HL-60 (cell line): ENCODE results near the gene KLHL36.

Experiments used
- CTCF ChIP-seq: IDR thresholded peaks from one replicate; pipeline ENCODE4 v1.5.1; 2011; ENCODE audit warnings: low read length, control low read depth, inconsistent platforms; ENCODE audit not compliant: insufficient read depth
- GABPA ChIP-seq: IDR thresholded peaks from 2 replicates; pipeline ENCODE4 v1.6.1; 2012; ENCODE audit warnings: low read depth
- POLR2AphosphoS5 ChIP-seq: IDR thresholded peaks from 2 replicates; pipeline ENCODE4 v1.6.1; 2012; ENCODE audit warnings: low read depth
- REST ChIP-seq: IDR thresholded peaks from 2 replicates; pipeline ENCODE4 v1.6.1; 2012; ENCODE audit warnings: low read depth; ENCODE audit not compliant: insufficient replicate concordance
- SPI1 ChIP-seq: IDR thresholded peaks from 2 replicates; pipeline ENCODE4 v1.6.1; 2012; ENCODE audit warnings: low read depth, mild to moderate bottlenecking, borderline replicate concordance

- no peak for TF ChIP-seq CTCF
- no peak for TF ChIP-seq GABPA
- no peak for TF ChIP-seq SPI1
- no peak for TF ChIP-seq REST
- TF ChIP-seq POLR2AphosphoS5 = no peak
These were observed 37.3 kb upstream of the KLHL36 start for GRCh38 chr16:84611041-84611440.
